ENCODE data around the gene RER1. TPM values are rescaled to one million over a fixed set of nuclear protein-coding genes. Genes with fewer than 3 reads are reported as not detected.

Gene RER1
- total RNA-seq, 1 experiment from 2014 or later: 110 TPM

- no peak for DNase-seq
- Histone ChIP-seq H2BK20ac (ENCODE audit: low read depth, low read length, poor library complexity, severe bottlenecking) (no peak overlapping the region), H2BK5ac (ENCODE audit: insufficient read length, low read length) (no peak overlapping the region), H2BK12ac (ENCODE audit: insufficient read length, low read depth, low read length) (no peak overlapping the region), H2AFZ (ENCODE audit: low read length) (no peak overlapping the region), H3K79me1 (ENCODE audit: insufficient read depth, low read depth, low read length, poor library complexity, severe bottlenecking) (no peaks in the 10 kb centered on the region), H4K5ac (ENCODE audit: insufficient read length, low read depth, low read length) (no peak overlapping the region), H3T11ph (ENCODE audit: low read length) (no peak overlapping the region), H3K27ac (ENCODE audit: insufficient read length, low read depth, low read length) (no peak overlapping the region), H2AK5ac (ENCODE audit: insufficient read length, low read length) (no peak overlapping the region), H2BK120ac (ENCODE audit: low read depth, low read length, poor library complexity, severe bottlenecking) (no peak overlapping the region), H3K56ac (ENCODE audit: insufficient read length, low read depth, low read length) (no peak overlapping the region), H3K27me3 (ENCODE audit: insufficient read depth, low read length) (no peaks in the 10 kb centered on the region), H3K14ac (ENCODE audit: insufficient read depth, low read length) (no peak overlapping the region; the same call in 1 of the 2 replicates), H4K20me1 (ENCODE audit: control insufficient read depth, insufficient read depth, insufficient read length) (no peaks in the 10 kb centered on the region), H3K4me2 (ENCODE audit: insufficient read depth, insufficient read length, low read length) (no peak overlapping the region), H3K23ac (ENCODE audit: insufficient read length, low read depth, low read length) (no peak overlapping the region), H3K9me3 (ENCODE audit: control insufficient read depth, low read depth, low read length) (no peaks in the 10 kb centered on the region), H4K8ac (replicated peaks; ENCODE audit: insufficient read length, low read depth, low read length) (no peak overlapping the region), H3K23me2 (ENCODE audit: insufficient read length, low read depth, low read length, poor library complexity, severe bottlenecking) (no peaks in the 10 kb centered on the region), H3K18ac (ENCODE audit: insufficient read length, low read depth, low read length) (no peak overlapping the region), H3K79me2 (ENCODE audit: insufficient read depth, low read length) (no peaks in the 10 kb centered on the region), H4K91ac (ENCODE audit: insufficient read length, low read depth, low read length) (no peak overlapping the region), H3K9ac (ENCODE audit: extremely low read depth, insufficient read length, low read length) (no peak overlapping the region), H2BK15ac (ENCODE audit: low read depth, low read length) (no peak overlapping the region), H3K4ac (ENCODE audit: low read depth, low read length) (no peak overlapping the region), H3K4me1 (ENCODE audit: insufficient read depth, low read length) (no peaks in the 10 kb centered on the region; the same call in 1 of the 2 replicates)
- no peak overlapping the region for H3K4me3 Mint-ChIP-seq
- H3K27ac Mint-ChIP-seq: no peak overlapping the region
- WGBS (ENCODE audit: extremely low coverage, insufficient read length, low lambda C conversion rate): no CpG with 5 or more reads among the region's 18 CpGs
- no peaks in the 10 kb centered on the region for H3K9me3 Mint-ChIP-seq
- peaks cover 4% of the 10 kb centered on the region for H3K27me3 Mint-ChIP-seq (ENCODE audit: low read depth)
- no peaks in the 10 kb centered on the region for H3K36me3 Mint-ChIP-seq (ENCODE audit: insufficient read depth in 1 of 3, low read depth in 3 of 3)
- H3K4me1 Mint-ChIP-seq: peaks cover 3 to 19% of the 10 kb centered on the region in 2 experiments; a peak in 3 of 4 replicates
- TF ChIP-seq CTCF (conservative IDR thresholded peaks at IDR 0.05): no peak
Measured at GRCh38 chr1:2451741-2452140, 60.1 kb downstream of the RER1 start.
